Activated B cell treated with CpG ODN at 0.5 μM for 24 hours (primary cell): ENCODE data around the gene ATP8A1. TPM values are rescaled to one million over a fixed set of nuclear protein-coding genes. Genes with fewer than 3 reads are reported as not detected.

Experiments
- ATAC-seq: fragments of 200-7000 bp; cut with Tn5 transposase; one replicate; pipeline ENCODE4 v1.10.0; 2021; ENCODE audit warnings: low read depth, mild to moderate bottlenecking, moderate library complexity
- CTCF ChIA-PET: fragments of 350-600 bp; sonication (Branson Sonifier 250); formaldehyde crosslinking; loops from one replicate; lab custom pipeline; 2021; ENCODE audit warnings: antibody characterized with exemption; lab: Charles Lee
- POLR2A ChIA-PET: fragments of 350-600 bp; sonication (Branson Sonifier 250); formaldehyde crosslinking; loops from one replicate; lab custom pipeline; 2021; ENCODE audit warnings: antibody characterized with exemption; lab: Charles Lee
- DNase-seq: peaks from one replicate; pipeline ENCODE4 v3.0.0; 2022
- H3K27ac Mint-ChIP-seq: one replicate; pipeline ENCODE4 v1.8.0; 2020; ENCODE audit warnings: mixed read lengths
- H3K27me3 Mint-ChIP-seq: one replicate; pipeline ENCODE4 v1.8.0; 2021; ENCODE audit warnings: mixed read lengths
- H3K36me3 Mint-ChIP-seq: one replicate; pipeline ENCODE4 v1.8.0; 2021; ENCODE audit warnings: low read depth, mixed read lengths
- H3K4me1 Mint-ChIP-seq: one replicate; pipeline ENCODE4 v1.8.0; 2021; ENCODE audit warnings: mixed read lengths
- H3K4me3 Mint-ChIP-seq: one replicate; pipeline ENCODE4 v1.8.0; 2020; ENCODE audit warnings: mild to moderate bottlenecking, mixed read lengths
- H3K9me3 Mint-ChIP-seq: one replicate; pipeline ENCODE4 v1.8.0; 2020; ENCODE audit warnings: mixed read lengths
- CTCF ChIP-seq: fragments of 200-600 bp; IDR thresholded peaks from one replicate; pipeline ENCODE4 v1.8.0; 2022; ENCODE audit warnings: antibody characterized with exemption, mild to moderate bottlenecking
- intact Hi-C: fragments of 100-400 bp; cut with micrococcal nuclease; formaldehyde crosslinking; loops from one replicate; pipeline ENCODE4 v1.15.1; 2024
- total RNA-seq: library from RNA; stranded (reverse); gene quantifications from 2 replicates; pipeline ENCODE4 v1.2.3, GENCODE V29; 2022

The ATP8A1 gene
- total RNA-seq, 1 donor from 2014 or later: 35.6 TPM

GRCh38 chr4:42615131-42615763, 41.7 kb downstream of the ATP8A1 start:
- Mint-ChIP-seq H3K27me3 (no peaks in the 10 kb centered on the region), H3K9me3 (no peaks in the 10 kb centered on the region), H3K4me1 (no peaks in the 10 kb centered on the region), H3K36me3 (peaks cover 71% of the 10 kb centered on the region), H3K27ac (no peak overlapping the region), H3K4me3 (no peak overlapping the region)
- ChIA-PET POLR2A (interaction anchor here (0.9 to 1.1 kb wide), 2 partner anchors 21 to 41 kb away, joined by 3 to 7 read pairs; partner anchors contain the start of gene ATP8A1), CTCF (no interaction called here)
- no peak for ATAC-seq
- TF ChIP-seq CTCF: no peak
- intact Hi-C loops: no loop called here
- no peak for DNase-seq

- no peak overlapping the region for H3K27ac Mint-ChIP-seq
- H3K36me3 Mint-ChIP-seq: peaks cover 62% of the 10 kb centered on the region
- H3K9me3 Mint-ChIP-seq: no peaks in the 10 kb centered on the region
- no peak for DNase-seq
- H3K4me3 Mint-ChIP-seq: no peak overlapping the region
- TF ChIP-seq CTCF: no peak
- CTCF ChIA-PET: no interaction called here
- no peaks in the 10 kb centered on the region for H3K27me3 Mint-ChIP-seq
- POLR2A ChIA-PET: interaction anchor here (1.2 kb wide), 1 partner anchor 44 kb away, joined by 4 read pairs; the partner anchor contains the start of gene ATP8A1
- no peak for ATAC-seq
- intact Hi-C loops: no loop called here
- H3K4me1 Mint-ChIP-seq: no peaks in the 10 kb centered on the region
Measured at GRCh38 chr4:42612898-42613297, 44.0 kb downstream of the ATP8A1 start.

GRCh38 chr4:42610941-42611340, 46.0 kb downstream of the ATP8A1 start:
- CTCF ChIA-PET: no interaction called here
- Mint-ChIP-seq H3K27ac (no peak overlapping the region), H3K9me3 (no peaks in the 10 kb centered on the region), H3K4me3 (no peak overlapping the region), H3K36me3 (peaks cover 62% of the 10 kb centered on the region), H3K27me3 (no peaks in the 10 kb centered on the region), H3K4me1 (no peaks in the 10 kb centered on the region)
- POLR2A ChIA-PET: no interaction called here
- no peak for DNase-seq
- intact Hi-C loops: no loop called here
- ATAC-seq: no peak
- TF ChIP-seq CTCF: no peak

GRCh38 chr4:42609051-42609450, 47.9 kb downstream of the ATP8A1 start:
- no peak overlapping the region for H3K4me3 Mint-ChIP-seq
- no peaks in the 10 kb centered on the region for H3K4me1 Mint-ChIP-seq
- no peak overlapping the region for H3K27ac Mint-ChIP-seq
- H3K9me3 Mint-ChIP-seq: no peaks in the 10 kb centered on the region
- peaks cover 61% of the 10 kb centered on the region for H3K36me3 Mint-ChIP-seq
- POLR2A ChIA-PET: no interaction called here
- CTCF ChIA-PET: no interaction called here
- no peaks in the 10 kb centered on the region for H3K27me3 Mint-ChIP-seq
- intact Hi-C loops: no loop called here
- DNase-seq (no peak), ATAC-seq (no peak)
- TF ChIP-seq CTCF: no peak

GRCh38 chr4:42608551-42608950, 48.4 kb downstream of the ATP8A1 start:
- Mint-ChIP-seq H3K36me3 (peaks cover 61% of the 10 kb centered on the region), H3K9me3 (no peaks in the 10 kb centered on the region), H3K4me3 (no peak overlapping the region), H3K4me1 (no peaks in the 10 kb centered on the region), H3K27ac (no peak overlapping the region), H3K27me3 (no peaks in the 10 kb centered on the region)
- no peak for TF ChIP-seq CTCF
- ATAC-seq (no peak), DNase-seq (no peak)
- intact Hi-C loops: no loop called here
- ChIA-PET CTCF (no interaction called here), POLR2A (no interaction called here)
